PFSK-1 (cell line): ENCODE measurements around the gene NCF4.

Source experiments
- POLR2AphosphoS5 ChIP-seq: IDR thresholded peaks from 2 replicates; pipeline ENCODE4 v1.6.1; 2012; ENCODE audit warnings: low read depth, mild to moderate bottlenecking, control low read depth, low read length, moderate library complexity
- TAF1 ChIP-seq: IDR thresholded peaks from 2 replicates; pipeline ENCODE4 v1.6.1; 2012; ENCODE audit warnings: low read length, control low read depth, borderline replicate concordance; ENCODE audit not compliant: insufficient read depth

DNA sequence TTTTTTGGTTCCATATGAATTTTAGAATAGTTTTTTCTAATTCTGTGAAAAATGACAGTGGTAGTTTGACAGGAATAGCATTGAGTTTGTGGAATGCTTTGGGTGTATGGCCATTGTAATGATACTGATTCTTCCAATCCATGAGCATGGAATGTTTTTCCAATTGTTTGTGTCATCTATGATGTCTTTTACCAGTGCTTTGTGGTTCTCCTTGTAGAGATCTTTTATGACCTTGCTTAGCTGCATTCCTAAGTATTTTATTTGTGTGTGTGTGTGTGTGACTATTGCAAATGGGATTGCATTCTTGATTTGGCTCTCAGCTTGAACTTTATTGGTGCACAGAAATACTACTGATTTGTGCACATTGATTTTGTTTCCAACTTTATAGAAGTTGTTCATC lies 49.7 kb downstream of the NCF4 start:
- TF ChIP-seq POLR2AphosphoS5 (no peak), TAF1 (no peak)
